GM18873 (cell line): Measurements from ENCODE around the gene C3orf20.

Source experiments
- ATAC-seq: cut with Tn5 transposase; IDR thresholded peaks from one replicate; pipeline ENCODE4 v1.9.1; 2021; ENCODE audit warnings: mild to moderate bottlenecking, moderate library complexity, moderate number of reproducible peaks; ENCODE audit not compliant: unreplicated experiment, low FRiP score

Gene C3orf20

GRCh38 chr3:14674841-14675240 lies at the start of gene C3orf20:
Gene C3orf20 (plus strand): TSS chr3:14675141. CDS start chr3:14682714, 7,573 bp downstream.
- ATAC-seq, result no peak

DNA sequence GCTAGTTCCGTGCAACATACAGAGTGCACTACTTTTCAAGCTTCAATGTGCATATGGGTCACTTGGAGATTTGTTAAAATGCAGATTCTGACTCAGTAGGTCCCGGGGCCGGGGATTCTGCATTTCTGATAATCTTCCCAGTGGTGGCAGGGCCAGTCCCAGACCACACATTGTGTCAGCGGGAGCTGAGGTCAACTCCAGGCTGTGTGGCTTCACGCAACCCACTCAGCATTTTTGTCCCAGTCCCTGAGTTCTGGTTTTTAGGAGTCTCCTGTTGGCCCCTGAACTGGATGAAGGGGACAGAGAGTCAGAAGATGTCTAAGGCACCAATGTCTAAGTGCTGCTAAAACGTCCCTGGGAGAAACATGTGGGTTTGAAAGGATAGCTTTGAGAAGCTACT lies 49.5 kb upstream of the C3orf20 start:
- ATAC-seq, result no peak

DNA sequence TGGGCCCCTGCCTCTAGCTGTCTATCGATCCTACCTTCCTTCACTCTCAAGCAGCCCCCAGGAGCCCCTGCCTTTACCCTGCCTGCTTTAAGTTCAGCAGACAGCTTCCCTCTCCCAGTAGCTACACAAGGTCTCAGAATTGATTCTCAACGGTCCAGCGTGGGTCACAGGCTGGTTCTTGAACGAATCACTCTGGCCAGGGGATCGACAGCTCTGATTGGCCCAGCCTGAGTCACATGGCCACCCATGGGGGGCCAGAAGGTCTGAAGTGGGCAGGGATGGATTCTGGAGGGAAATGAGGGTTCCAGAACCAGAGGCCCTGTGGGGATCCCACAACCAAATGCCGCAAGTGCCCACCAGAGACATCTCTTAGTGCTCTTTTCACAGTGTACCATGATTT lies 47.1 kb upstream of the C3orf20 start:
- no peak for ATAC-seq

DNA sequence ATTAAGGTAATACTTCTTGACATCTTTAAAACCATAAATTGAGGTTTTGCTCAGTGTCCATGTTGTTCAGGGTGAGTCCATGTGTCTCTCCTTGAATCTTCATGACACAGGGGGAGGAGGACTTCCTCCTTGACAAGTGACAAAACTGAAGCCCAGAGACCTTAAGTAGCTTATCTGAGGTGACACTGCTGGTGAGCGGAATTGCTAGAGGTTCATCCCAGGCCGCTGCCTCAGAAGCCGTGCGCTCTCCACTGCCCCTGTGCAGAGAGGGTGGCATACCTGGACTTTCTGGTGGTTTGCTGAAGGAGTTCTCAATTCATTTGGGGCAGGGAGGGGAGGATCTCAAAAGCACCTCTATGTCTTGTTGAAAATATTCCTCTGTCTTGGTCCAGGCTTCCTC lies 46.5 kb upstream of the C3orf20 start:
- no peak for ATAC-seq

- no peak for ATAC-seq
These were observed 44.4 kb upstream of the C3orf20 start for GRCh38 chr3:14630404-14631100.

- no peak for ATAC-seq
These were observed 43.8 kb upstream of the C3orf20 start for GRCh38 chr3:14631101-14631497.

GRCh38 chr3:14631687-14632441 lies 43.1 kb upstream of the C3orf20 start:
- ATAC-seq, result no peak

GRCh38 chr3:14632442-14632930 lies 42.5 kb upstream of the C3orf20 start:
- ATAC-seq, result no peak

- ATAC-seq, result no peak
These were observed 41.5 kb upstream of the C3orf20 start for GRCh38 chr3:14633417-14633816.

DNA sequence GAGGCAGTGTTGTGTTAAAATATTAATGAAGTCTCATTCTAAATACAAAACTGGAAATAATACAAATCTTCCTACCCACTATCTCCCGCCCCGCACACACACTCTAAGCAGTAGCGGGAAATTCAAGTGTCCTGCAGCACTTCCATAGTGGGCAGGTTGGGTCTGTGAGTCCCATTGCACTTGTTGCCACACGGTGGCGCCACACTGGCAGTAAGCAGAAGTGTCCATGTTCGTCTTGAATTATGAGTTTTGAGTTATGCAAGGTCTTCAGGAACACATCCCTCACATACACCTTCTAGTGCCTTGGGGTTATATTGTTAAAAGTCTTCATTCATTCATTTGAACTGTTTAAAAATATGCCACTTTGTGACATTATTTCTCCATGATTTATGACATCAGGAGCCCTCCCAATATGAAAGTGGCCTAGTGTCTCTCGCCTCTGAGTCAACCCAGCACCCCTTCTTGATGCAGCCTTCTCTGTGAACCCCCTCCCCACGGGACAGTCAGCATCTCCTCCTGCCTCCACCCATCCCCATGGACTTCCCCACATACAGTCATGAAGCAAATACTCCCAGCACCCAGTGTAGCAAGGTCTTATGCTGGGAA lies 41.0 kb upstream of the C3orf20 start:
- no peak for ATAC-seq

GRCh38 chr3:14634763-14635400 lies 40.1 kb upstream of the C3orf20 start:
- no peak for ATAC-seq

- ATAC-seq, result no peak
These were observed 38.3 kb upstream of the C3orf20 start for GRCh38 chr3:14636496-14637087.

DNA sequence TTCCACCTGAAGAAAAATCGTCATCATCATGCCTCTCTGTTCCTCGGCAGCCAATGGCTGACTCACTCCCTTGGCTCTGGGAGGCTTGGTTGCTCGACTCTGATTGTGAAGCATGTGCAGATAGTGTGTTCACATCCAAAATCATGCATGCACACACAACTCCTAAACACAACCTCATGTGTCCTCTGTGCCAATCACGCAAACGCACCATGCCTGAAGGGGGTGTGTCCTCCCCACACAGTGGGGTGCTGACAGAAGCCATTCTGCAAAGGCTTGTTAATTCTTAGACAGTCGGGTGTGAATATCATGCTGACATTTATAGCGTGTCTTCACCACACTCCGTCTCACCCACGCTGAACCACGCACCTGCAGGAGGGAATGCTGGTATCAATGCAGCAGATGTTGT lies 34.8 kb upstream of the C3orf20 start:
- ATAC-seq, result no peak

- ATAC-seq, result no peak
These were observed 34.2 kb upstream of the C3orf20 start for GRCh38 chr3:14640734-14641133.

GRCh38 chr3:14641346-14641745 lies 33.6 kb upstream of the C3orf20 start:
- ATAC-seq, result no peak

DNA sequence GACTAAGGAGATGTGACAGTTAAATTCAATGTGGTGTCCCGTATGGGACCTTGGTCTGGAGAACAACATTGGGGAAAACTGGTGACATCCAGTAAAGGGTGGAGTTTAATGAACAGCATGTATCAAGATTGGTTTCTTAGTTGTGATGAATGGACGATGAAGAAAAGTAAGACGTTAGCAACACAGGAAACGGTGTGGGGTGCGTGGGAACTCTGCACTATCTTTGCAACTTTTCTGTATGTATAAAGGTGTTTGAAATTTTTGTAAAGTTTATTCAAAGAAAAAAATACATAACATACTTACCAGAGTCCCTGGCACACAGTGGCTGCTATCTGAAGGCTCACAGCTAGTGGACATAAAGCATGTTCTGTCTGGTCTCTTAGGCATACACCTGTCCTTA lies 29.5 kb upstream of the C3orf20 start:
- no peak for ATAC-seq

DNA sequence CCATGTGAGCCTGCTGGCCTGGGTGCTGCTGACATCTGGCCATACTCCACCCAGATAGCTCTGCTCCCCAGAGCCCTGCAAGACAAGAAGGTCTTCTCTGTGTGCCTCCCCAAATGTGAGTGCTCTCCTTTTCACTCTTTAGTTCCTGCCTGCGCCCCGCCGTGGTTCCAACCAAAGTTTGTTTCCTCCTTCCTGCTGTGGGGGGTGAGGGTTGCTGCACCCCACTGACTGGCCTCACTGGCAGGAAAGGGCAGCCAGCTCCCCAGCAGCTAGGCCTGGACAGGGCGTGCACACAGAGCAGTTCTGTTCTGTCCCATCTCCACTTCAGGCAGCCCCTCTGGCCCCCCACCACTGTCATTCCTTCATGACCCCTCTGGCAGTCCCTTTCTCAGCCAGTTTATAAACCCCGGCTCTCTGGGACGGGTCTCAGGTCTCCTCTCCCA lies 28.8 kb upstream of the C3orf20 start:
- no peak for ATAC-seq

GRCh38 chr3:14646589-14647413 lies 28.1 kb upstream of the C3orf20 start:
- ATAC-seq, result no peak
